Stimulated activated CD4-positive, alpha-beta T cell treated with anti-CD3 and anti-CD28 coated beads, Interleukin-2, amount 100 ng/mL, for 4 hours (primary cell): ENCODE results near the gene ATAD3B.
A peak's percentile ranks its signal among the peaks of the same experiment; 100 is the strongest.
"Not testable (repeated sequence)": the region's sequence is repeated elsewhere in the genome, so short reads cannot be mapped to it uniquely, and the experiment has no call there.

Experiments
- DNase-seq: peaks from one replicate; pipeline ENCODE4 v3.0.0-alpha.2; 2020; ENCODE audit warnings: low read depth

The ATAD3B gene, protein sequence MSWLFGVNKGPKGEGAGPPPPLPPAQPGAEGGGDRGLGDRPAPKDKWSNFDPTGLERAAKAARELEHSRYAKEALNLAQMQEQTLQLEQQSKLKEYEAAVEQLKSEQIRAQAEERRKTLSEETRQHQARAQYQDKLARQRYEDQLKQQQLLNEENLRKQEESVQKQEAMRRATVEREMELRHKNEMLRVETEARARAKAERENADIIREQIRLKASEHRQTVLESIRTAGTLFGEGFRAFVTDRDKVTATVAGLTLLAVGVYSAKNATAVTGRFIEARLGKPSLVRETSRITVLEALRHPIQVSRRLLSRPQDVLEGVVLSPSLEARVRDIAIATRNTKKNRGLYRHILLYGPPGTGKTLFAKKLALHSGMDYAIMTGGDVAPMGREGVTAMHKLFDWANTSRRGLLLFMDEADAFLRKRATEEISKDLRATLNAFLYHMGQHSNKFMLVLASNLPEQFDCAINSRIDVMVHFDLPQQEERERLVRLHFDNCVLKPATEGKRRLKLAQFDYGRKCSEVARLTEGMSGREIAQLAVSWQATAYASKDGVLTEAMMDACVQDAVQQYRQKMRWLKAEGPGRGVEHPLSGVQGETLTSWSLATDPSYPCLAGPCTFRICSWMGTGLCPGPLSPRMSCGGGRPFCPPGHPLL

DNA sequence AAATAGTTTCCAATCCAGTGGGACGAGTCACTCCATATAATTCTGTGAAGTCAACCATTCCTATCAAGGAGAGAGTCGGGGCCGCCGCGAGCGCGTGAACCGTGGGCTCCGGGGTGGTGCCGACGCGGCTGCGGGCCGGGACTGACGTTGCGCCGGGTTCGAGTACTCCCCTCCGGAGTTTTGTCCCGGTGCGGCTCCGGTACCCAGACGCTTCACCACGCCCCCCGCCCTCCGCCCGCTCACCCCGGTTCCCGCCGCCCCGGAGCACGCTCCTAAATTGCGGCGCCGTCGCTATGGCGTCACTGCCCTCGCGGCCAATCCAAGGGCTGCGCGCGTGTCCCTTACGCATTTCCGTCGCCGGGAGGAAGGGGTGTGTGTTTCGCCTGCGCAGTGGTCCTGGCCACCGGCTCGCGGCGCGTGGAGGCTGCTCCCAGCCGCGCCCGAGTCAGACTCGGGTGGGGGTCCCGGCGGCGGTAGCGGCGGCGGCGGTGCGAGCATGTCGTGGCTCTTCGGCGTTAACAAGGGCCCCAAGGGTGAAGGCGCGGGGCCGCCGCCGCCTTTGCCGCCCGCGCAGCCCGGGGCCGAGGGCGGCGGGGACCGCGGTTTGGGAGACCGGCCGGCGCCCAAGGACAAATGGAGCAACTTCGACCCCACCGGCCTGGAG is at the start of gene ATAD3B:
Gene ATAD3B, plus strand, starts transcription at position 377 of the 664 bp plus-strand sequence. Its CDS starts 120 bp downstream, at position 497.
- peak; percentile 92 for DNase-seq

DNA sequence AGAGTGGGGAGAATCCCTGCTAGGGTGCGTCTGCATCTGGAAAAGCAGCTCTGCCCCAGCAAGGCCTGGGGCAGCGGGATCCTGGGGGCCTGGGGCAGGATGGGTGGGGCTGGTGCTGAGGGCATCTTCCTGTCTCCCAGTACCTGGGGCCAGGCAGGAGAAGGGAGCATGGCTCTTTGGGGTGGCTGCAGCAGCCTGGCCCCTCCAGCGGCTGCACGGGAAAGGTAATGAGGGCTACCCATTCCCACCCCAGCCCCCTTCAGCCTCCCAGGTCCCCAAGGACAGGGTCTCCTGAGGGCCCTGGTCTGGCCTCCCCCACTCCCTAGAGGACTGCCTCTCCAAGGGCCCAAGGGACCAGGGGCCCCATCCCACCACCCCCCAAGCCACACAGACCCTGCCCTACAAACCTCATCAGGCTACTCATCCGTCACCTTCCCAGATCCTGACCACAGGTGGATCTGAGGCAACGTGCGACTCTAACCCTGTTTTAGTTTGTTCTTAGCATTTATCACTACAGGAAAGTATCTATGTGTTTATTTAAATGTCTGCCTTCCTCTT is 49.6 kb upstream of the ATAD3B start:
- no peak for DNase-seq

DNA sequence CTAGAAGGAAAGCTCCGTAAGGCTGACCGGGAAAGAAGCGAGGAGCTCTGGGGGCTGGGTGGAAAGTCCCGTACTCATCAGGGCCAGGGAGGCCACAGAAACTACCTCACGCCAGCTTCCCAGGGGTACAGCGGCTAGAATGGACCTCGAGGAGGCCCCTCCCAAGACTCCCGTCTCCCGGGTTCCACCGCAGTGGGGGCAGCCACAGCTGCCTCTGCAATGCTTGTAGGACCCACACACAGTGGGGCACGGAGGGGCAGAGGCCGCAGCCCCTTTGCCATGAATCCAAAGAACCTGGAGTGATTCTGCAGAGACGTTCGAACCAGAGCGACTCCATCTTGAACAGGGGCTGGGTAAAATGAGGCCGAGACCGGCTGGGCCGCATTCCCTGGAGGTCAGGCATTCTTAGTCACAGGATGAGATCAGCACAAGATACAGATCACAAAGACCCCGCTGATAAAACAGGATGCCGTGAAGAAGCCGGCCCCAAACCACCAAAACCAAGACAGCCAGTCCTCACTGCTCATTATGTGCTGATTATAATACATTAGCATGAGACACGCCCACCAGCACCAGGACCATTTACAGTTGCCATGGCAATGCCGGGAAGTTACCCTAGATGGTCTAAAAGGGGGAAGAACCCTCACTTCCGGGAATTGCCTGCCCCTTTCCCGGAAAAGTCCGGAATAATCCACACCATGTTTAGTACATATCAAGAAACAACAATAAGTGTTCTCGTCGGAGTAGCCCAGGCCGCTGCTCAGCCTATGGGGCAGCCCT is 48.9 kb upstream of the ATAD3B start:
- DNase-seq = no peak

DNA sequence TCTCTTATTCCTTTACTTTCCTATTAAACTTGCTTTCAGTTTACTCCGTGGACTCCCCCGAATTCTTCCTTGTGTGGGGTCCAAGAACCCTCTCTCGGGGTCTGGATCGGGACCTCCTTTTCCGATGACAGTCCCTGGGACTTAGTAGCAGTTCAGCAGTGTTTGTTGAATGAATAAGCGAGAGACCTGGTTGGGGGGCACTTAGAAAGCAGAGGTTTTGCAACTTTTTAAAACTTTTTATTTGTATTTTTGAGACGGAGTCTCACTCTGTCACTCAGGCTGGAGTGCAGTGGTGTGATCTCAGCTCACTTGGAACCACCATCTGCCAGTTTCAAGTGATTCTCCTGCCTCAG is 48.3 kb upstream of the ATAD3B start:
- no peak for DNase-seq

DNA sequence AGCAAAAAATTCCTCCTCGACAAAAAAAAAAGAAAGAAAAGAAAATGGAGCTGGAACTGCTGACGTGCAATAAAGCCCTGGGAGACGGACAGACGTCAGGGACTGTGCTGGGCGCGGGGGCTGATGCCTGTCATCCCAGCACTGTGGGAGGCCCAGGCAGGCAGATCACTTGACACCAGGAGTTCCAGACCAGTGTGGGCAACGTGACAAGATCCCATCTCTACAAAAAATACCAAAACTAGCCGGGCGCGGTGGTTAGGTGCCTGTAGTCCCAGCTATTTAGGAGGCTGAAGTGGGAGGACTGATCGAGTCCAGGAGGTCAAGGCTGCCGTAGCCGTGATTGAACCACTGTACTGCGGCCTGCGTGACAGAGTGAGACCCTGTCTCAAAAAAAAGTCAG is 46.9 kb upstream of the ATAD3B start:
- DNase-seq = no peak

DNA sequence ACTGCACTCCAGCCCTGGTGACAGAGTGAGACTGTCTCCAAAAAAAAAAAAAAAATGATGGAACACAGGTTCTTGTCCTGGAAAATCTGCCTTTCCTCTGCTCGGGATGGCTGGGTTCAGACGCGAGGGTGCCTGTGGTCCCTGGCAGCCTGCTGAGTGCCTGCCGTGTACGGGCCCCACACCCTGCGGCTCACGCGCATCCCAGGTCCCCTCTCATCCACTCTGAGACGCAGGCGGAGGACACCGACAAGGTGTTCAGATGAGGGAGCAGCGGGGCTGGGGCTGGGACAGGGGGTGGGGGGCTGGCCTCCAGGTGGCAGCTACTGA is 46.2 kb upstream of the ATAD3B start:
- no peak for DNase-seq

DNA sequence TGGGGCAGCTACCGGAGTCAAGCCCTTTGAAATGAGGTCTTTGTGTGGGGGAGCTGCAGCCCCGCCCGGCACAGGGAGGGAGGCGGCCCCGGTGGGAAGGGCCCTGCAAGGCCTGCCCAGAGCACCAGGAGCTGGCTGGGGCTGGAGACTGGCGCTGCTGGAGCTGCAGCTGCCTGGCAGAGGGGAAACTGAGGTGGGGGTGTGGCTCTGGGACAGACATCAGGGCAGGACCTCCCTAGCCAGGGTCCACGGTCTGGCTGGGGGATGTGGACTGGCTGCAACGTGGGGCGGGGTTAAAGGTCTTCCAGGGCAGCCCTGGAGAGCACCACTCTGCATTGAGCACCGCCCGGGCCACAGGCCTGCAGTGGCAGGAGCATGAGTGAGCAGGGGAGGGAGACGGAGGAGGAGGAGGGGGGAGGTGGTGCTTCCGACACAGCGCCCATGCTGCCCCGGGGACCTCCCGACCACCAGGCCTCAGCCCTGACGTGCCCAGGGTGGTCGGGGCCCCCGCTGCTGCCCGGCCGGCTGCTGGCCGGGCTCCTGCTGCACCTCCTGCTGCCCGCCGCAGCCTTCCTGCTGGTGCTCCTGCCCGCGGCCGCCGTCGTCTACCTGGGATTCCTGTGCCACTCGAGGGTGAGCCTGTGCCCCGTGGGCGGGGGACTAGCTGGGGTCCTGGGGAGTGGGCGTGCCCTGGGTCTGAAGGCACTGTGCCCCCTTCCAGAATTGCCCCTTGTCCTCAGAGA is 45.6 kb upstream of the ATAD3B start:
- no peak for DNase-seq

DNA sequence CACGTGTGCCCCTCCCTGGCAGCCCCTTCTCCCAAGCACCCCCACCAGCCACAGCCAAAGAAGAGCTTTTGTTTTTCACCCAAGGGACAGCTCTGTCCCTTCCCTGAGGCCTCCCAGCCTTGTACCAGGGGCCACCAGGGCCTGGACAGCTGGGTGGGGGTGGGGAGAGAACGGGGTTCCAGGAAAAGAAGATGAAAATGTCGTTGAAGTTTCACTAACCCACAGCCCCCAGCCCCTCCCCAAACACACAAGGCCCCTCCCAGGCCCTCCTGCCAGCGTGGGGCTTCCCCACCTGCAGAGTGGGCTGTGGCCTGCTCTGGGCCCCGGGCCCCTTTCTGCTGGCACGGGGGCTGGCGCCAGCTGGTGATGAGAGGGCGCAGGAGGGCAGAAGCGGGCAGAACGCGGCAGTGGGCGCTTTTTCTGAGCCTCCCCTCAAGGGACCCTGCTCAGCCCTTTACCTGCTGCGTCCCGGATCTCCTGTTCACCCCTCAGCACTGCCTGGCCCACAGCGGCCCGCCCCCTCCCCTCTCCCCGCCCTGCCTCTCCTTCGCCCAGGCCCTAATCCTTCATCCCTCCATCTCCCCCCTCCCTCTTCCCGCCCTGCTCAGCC is 45.0 kb upstream of the ATAD3B start:
- no peak for DNase-seq

DNA sequence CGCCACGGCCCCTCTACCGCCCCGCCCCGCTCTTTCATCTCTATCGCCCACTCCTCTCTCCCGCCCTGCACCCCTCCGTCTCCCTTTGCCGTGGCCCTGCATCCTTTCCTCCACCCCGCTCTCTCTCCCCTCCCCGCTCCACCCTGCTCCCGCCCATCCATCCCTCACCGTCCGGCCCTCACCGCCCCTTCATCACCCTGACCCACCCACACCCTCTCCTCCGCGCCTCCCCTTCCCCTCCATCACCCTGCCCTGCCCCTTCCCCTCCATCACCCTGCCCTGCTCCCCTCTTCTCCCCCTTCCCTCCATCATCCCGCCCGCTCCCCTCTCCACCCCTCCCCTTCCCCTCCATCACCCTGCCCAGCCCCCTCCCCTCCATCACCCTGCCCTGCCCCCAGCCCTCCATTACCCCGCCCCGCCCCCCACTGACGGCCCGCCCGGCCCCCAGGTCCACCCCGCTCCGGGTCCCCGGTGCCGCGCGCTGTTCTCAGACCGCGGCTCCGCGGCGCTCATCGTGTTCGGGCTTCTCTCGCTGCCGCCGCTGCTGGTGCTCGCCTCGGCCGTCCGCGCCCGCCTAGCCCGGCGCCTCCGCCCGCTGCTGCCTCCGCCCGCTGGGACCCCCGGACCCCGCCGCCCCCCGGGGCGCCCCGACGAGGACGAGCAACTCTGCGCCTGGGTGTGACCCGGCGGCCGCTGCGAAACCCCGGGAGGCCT is 44.3 kb upstream of the ATAD3B start:
- DNase-seq = no peak

DNA sequence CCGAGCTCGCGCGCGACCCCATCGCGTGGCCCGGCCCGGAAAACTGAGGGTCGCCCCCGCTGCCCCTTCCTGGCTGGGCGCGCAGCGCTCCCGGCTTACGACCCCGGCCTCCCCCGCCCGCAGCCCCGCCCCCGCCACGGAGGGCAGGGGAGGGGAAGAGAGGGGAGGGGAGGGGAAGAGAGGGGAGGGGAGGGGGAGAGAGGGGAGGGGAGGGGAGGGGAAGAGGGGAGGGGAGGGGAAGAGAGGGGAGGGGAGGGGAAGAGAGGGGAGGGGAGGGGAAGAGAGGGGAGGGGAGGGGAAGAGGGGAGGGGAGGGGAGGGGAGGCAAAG is 43.8 kb upstream of the ATAD3B start:
- no peak for DNase-seq

DNA sequence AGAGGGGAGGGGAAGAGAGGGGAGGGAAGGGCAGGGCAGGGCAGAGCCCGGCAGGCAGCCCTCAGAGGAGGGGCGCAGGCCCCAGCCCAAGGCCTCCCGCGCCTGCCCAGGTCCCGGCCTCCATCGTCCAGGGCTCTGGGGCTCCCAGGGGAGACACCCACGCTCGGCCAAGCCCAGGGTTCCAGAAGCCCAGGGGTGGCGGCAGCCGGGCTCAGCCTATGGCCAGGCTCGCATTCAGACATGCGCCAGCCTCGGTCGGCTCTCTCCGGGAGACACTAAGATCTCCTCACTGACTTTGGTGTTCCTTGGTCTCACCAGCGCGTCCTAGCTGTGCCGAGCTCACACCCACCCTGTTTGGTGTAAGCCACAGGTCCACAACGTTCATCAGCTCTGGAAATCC is 43.4 kb upstream of the ATAD3B start:
- no peak for DNase-seq

DNA sequence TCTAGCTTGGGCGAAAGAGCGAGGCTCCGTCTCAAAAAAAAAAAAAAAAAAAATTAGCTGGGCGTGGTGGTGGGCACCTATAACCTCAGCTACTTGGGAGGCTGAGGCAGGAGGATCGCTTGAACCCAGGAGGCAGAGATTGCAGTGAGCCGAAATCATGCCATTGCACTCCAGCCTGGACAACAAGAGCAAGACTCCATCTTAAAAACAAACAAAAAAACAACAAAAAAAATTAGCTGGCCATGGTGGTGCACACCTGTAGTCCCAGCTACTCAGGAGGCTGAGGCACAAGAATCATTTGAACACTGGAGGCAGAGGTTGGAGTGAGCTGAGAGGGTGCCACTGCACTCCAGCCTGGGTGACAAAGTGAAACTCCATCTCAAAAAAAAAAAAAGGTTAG is 42.6 kb upstream of the ATAD3B start:
- not testable (repeated sequence) for DNase-seq

DNA sequence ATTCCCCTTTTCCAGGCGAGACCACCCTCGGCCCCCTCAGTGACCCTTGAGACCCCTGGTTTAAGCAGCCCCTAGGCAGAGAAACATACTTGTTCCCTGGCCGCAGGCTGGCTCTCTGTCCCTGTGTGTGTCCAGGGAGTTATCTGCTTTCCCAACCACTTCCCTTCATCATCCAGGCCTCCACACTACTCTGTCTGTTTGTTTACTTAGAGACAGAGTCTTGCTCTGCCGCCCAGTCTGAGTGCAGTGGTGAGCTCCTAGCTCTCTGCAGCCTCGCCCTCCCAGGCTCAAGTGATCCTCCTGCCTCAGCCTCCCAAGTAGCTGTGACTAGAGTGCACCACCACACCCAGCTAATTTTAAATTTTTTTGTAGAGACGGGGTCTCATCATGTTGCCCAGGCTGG is 41.9 kb upstream of the ATAD3B start:
- no peak for DNase-seq

DNA sequence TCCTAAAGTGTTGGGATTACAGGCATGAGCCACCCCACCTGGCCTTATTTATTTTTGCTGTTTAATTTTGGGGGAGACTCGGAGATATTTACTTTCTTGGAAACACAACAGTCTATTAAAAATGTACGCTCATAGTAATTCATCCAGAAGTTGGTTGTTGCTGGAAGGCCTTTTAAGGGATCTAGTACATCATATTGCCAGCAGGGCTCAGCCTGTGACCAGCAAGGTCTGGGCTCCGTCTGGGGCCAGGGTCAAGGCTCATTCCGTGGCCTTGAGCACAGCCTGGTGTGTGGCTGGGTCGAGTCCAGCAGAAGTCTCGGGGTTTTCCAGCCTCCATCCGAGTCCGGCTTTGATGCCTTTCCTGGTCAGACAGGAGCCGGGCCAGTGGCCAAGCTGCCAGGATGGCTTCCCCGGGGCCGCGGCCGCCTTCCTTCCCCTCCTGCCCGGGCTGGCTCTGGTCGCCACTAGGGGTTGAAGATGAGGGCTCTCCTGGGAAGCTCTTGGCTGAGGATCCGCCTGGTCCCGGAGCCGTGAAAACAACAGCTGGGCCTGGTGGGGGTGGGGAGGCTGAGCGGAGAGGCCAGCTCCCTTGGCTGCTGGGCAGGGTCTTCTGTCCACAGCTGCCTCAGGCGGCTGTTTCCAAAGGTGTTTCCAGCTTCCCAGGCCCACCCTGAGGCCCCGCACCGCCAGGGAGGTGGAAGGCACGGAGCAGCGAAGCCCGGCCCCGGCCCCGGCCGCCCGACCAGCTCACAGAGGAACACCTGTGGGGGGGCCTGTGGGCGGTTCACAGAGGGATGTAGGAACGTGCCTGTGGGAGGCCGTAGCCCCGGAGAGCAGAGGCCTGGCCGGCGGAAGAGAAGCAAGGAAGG is 41.2 kb upstream of the ATAD3B start:
- DNase-seq = no peak

DNA sequence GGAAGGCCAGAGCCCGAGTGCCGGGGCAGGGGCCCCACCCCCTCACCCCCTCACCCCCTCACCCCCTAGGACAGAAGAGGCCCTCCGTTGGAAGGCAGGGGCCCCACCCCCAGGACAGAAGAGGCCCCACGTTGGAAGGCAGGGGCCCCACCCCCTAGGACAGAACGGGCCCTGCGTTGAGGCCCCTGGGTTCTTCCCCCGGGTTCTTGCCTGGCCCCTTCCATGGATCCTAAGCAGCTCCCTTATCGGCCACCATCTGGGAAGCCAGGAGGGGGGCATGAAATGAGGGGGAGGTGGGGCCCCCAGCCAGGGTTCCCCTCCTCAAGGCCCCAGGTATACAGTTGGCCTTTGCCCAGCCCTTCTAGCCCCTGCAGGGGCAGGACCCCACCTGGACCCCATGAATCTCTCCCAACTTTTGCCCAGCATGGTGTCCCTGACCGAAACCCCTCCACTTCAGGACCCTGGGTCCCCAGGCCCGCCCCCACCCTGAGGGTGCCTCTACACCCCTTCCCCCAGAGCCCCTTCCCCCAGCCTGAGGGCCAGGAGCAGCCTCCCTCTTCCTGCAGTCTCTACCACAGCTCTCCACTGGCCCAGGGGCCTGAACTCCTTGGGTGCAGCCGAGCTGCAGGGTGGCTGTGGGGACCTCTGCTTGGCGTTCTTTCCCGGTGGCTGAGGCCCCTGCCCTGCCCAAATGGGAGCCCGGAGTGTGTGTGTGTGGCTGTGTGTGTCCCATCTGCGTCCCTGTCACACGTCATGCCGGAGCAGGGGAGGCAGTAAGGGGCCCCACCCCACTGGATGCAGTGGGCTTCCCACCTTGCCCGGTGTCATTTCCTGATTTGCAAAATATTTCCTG is 40.3 kb upstream of the ATAD3B start:
- no peak for DNase-seq

DNA sequence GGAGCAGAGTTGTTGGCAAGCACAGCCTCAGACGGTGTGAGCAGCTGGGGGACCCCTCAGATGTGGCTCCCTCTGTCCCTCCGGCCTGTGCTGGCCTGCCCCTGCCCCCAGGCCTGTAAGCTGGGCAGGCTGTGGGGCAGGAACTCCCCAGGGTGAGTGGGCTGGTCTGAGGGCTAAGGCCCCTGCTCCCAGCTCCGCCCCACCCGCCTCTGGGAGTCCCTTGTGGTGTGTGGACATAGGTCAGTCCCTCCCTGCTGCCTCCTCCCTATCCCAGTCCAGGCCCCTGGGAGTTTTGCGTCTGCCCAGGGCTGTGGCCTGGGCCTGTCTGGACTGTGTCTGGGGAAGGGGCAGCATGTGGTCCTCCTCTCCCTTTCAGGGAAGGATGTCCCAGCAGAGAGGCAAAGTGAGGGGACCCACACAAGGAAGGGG is 39.7 kb upstream of the ATAD3B start:
- no peak for DNase-seq

DNA sequence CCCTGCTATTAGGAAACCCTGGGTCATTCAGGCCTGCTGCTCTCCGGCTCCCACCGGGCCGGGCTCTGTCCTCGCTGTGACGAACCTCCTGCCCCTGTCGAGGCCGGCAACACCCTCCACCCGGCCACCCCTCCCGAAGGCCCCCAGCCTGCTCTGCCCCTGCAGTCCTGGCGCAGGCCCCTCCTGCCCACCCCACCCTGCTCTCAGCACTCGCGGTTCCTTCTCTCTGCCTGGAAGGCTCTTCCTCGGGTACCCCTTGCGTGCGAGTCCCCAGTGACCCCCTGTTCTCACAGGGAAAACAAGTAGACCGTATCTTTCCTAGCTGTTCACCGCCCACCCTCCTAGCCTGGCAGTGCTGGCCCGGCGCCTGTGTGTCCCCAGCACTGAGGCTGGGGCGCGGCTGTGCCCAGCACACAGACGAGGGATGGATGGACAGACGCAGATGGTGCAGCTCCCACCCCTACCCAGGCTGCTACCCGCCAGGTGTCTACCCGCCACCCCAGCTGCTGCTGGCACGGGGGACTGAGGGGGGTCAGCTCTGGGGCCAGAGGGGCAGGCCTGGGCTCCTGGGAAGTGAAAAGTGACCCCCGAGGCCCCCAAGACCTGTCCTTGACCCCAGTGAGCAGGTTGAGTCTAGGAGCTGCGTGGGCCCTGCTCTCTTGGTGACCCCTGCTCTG is 39.2 kb upstream of the ATAD3B start:
- DNase-seq = no peak
